Smooth muscle cell (in vitro differentiated cells): ENCODE data around the gene GANC. TPM values are rescaled to one million over a fixed set of nuclear protein-coding genes. Genes with fewer than 3 reads are reported as not detected.

ENCODE experiments used
- DNase-seq: peaks from one replicate; lab custom pipeline; 2025; ENCODE audit not compliant: unreplicated experiment; lab: John Stamatoyannopoulos, UW
- H2AFZ ChIP-seq: fragments of 200-600 bp; sonication (generic); 2 replicates; pipeline ENCODE4 v1.6.0; 2016; ENCODE audit warnings: antibody characterized with exemption, low read depth, mild to moderate bottlenecking
- H3F3A ChIP-seq: fragments of 200-600 bp; sonication (generic); 2 replicates; pipeline ENCODE4 v1.6.0; 2017; ENCODE audit warnings: antibody characterized with exemption, low read depth
- H3K27ac ChIP-seq: fragments of 200-600 bp; sonication (generic); 2 replicates; pipeline ENCODE4 v1.5.1; 2016; ENCODE audit warnings: low read depth, mild to moderate bottlenecking
- H3K27me3 ChIP-seq: fragments of 200-600 bp; sonication (generic); 2 replicates; pipeline ENCODE4 v1.6.1; 2016; ENCODE audit warnings: low read depth, mild to moderate bottlenecking
- H3K36me3 ChIP-seq: fragments of 200-600 bp; sonication (generic); 2 replicates; pipeline ENCODE4 v1.5.1; 2016; ENCODE audit warnings: low read depth
- H3K4me1 ChIP-seq: fragments of 200-600 bp; sonication (generic); 2 replicates; pipeline ENCODE4 v1.5.1; 2016; ENCODE audit warnings: low read depth
- H3K4me2 ChIP-seq: fragments of 200-600 bp; sonication (generic); 2 replicates; pipeline ENCODE4 v1.6.0; 2016; ENCODE audit warnings: mild to moderate bottlenecking
- H3K4me3 ChIP-seq: fragments of 200-600 bp; sonication (generic); 2 replicates; pipeline ENCODE4 v1.5.1; 2016; ENCODE audit warnings: mild to moderate bottlenecking
- H3K79me2 ChIP-seq: fragments of 200-600 bp; sonication (generic); 2 replicates; pipeline ENCODE4 v1.6.0; 2016; ENCODE audit warnings: low read depth, mild to moderate bottlenecking
- H3K9ac ChIP-seq: fragments of 200-600 bp; sonication (generic); 2 replicates; pipeline ENCODE4 v1.6.0; 2016; ENCODE audit warnings: low read depth
- H3K9me3 ChIP-seq: fragments of 200-600 bp; sonication (generic); replicated peaks from 2 replicates; pipeline ENCODE4 v1.5.1; 2016; ENCODE audit warnings: low read depth
- H4K20me1 ChIP-seq: fragments of 200-600 bp; sonication (generic); 2 replicates; pipeline ENCODE4 v1.6.0; 2016; ENCODE audit warnings: low read depth
- WGBS: methylation state at CpG from one replicate; pipeline ENCODE4 v1.1.7; 2016; ENCODE audit warnings: low lambda C conversion rate; 5-methylcytosine and 5-hydroxymethylcytosine counted together
- polyA plus RNA-seq: library from polyadenylated mRNA; unstranded; fragments of >200 nt; fragmentation: Nextera tagmentation; extraction: Ambion mirVana; gene quantifications from 2 replicates; pipeline ENCODE4 v1.2.1, GENCODE V29; 2016
- total RNA-seq: library from RNA; depleted of rRNA; stranded (reverse); fragments of >200 nt; gene quantifications from 2 replicates; pipeline ENCODE4 v1.2.3, GENCODE V29; 2014
- TF ChIP-seq, protein P1 (sequence below): fragments of 200-600 bp; sonication (generic); IDR thresholded peaks from 2 replicates; pipeline ENCODE4 v1.5.1; 2017; ENCODE audit warnings: borderline replicate concordance, mild to moderate bottlenecking, antibody characterized with exemption; ENCODE audit not compliant: insufficient read depth, poor library complexity, severe bottlenecking

The GANC gene
- total and polyA plus RNA-seq, 2 experiments from 2014 or later, result 12.6 to 13.1 TPM

DNA sequence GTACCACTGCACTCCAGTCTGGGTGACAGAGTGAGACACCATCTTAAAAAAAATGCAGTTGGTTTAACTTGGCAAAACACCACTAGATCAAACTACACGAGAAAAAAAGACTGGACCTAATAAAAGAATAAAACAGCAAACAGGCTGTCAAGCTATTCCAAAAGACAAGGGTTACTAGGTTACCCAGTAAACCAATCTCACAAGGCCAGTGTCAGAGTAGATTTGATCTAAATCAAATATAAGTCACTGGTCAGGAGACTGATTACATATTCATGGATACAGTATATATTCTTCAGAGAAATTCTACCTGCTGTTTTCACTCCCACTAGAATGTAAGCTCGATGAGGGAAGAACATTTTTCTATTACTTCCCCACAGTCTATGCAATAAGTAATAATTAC, 2.5 kb upstream of the GANC start:
- Histone ChIP-seq H3K79me2 (peaks cover 57% of the 10 kb centered on the region), H3K9me3 (no peaks in the 10 kb centered on the region), H3K4me1 (peaks cover 28% of the 10 kb centered on the region), H3K36me3 (peaks cover 21% of the 10 kb centered on the region), H3K27me3 (no peaks in the 10 kb centered on the region), H3K9ac (no peak overlapping the region), H3K4me2 (peak overlapping the region; percentile 98), H2AFZ (no peak overlapping the region), H4K20me1 (peaks cover 38% of the 10 kb centered on the region), H3K4me3 (peak overlapping the region; percentile 85), H3F3A (peaks cover 29% of the 10 kb centered on the region), H3K27ac (peak overlapping the region; percentile 96)
- no peak for DNase-seq
- TF ChIP-seq, protein P1, sequence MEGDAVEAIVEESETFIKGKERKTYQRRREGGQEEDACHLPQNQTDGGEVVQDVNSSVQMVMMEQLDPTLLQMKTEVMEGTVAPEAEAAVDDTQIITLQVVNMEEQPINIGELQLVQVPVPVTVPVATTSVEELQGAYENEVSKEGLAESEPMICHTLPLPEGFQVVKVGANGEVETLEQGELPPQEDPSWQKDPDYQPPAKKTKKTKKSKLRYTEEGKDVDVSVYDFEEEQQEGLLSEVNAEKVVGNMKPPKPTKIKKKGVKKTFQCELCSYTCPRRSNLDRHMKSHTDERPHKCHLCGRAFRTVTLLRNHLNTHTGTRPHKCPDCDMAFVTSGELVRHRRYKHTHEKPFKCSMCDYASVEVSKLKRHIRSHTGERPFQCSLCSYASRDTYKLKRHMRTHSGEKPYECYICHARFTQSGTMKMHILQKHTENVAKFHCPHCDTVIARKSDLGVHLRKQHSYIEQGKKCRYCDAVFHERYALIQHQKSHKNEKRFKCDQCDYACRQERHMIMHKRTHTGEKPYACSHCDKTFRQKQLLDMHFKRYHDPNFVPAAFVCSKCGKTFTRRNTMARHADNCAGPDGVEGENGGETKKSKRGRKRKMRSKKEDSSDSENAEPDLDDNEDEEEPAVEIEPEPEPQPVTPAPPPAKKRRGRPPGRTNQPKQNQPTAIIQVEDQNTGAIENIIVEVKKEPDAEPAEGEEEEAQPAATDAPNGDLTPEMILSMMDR, result no peak
- WGBS, result 49% methylated on average over 2 of the region's 2 CpGs

DNA sequence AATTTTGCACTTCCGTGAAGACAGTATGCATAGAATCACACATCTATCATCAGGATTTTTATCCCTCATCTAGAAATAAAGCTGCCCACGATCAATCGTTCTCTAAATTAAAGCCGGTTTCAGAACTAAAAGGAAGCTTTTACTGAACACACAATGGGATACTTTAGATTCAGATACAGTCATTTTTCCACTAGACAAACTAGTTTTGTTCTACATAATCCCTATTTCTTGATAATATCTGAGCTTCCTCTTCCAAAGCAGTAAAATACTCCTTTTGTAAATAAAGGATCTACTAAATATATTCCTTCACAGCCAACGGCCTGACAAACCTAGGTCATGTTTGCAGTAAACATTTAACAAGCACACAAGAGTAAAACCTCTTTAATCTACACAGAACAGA, 2.0 kb upstream of the GANC start:
- Histone ChIP-seq H3K4me3 (peak overlapping the region; percentile 85), H3K27me3 (no peaks in the 10 kb centered on the region), H3K4me1 (peaks cover 30% of the 10 kb centered on the region), H3K4me2 (peak overlapping the region; percentile 98), H3K9me3 (no peaks in the 10 kb centered on the region), H3K9ac (peak overlapping the region; percentile 90), H3F3A (peaks cover 29% of the 10 kb centered on the region), H2AFZ (no peak overlapping the region), H3K27ac (peak overlapping the region; percentile 96), H3K36me3 (peaks cover 16% of the 10 kb centered on the region), H3K79me2 (peaks cover 57% of the 10 kb centered on the region), H4K20me1 (peaks cover 35% of the 10 kb centered on the region)
- WGBS, result 77% methylated on average over 5 of the region's 5 CpGs
- DNase-seq, result no peak
- TF ChIP-seq, protein P1, result no peak

DNA sequence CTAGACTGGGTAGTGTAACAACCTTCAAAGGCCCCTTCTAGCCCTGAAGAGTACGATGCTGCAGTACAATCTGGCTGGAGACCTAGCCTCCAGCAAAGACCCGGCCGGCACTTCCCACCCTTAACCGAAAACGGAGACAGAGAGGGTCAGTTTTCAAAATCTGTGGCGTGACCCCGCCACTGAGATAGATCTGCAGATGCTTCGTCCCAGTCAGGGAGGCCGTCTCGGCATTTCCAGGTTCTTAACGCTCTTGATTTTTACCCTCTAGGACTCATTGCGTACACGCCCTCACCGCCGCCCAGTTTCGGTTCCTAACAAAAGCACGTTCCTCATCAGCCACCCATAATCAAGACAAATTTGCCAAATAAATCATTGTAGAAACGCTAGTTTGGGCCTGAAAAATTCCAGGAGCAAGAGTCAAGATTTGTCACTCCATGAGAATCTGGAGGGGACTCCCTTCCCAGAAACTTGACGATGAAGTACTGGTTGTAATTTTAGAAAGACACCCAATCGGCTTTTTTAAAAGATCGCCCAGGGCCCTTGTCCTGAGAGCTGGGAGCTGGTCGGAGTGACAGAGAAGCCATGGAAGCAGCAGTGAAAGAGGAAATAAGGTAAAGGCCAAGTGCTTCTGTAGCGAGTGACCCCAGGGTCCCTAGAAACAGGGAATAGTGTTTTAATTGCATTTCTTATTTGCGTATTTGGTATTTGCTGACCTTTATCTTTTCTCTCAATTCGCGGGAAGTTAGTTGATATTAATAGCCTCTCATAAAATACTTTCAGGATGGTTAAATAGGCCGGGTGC, 1.1 kb downstream of the GANC start:
- peak overlapping the region; percentile 85 for H3K4me3 ChIP-seq
- H3K4me1 ChIP-seq, result peaks cover 30% of the 10 kb centered on the region
- H3K79me2 ChIP-seq, result peaks cover 45% of the 10 kb centered on the region
- peak; percentile 30 for DNase-seq
- no peaks in the 10 kb centered on the region for H3K36me3 ChIP-seq
- peak overlapping the region; percentile 90 for H3K9ac ChIP-seq
- WGBS, result 14% methylated on average over 27 of the region's 27 CpGs
- peak overlapping the region; percentile 98 for H3K4me2 ChIP-seq
- peaks cover 29% of the 10 kb centered on the region for H3F3A ChIP-seq
- H4K20me1 ChIP-seq, result peaks cover 21% of the 10 kb centered on the region
- TF ChIP-seq, protein P1, result no peak
- peak overlapping the region; percentile 96 for H3K27ac ChIP-seq
- H3K27me3 ChIP-seq, result no peaks in the 10 kb centered on the region
- peak overlapping the region; percentile 67 for H2AFZ ChIP-seq
- H3K9me3 ChIP-seq, result no peaks in the 10 kb centered on the region

DNA sequence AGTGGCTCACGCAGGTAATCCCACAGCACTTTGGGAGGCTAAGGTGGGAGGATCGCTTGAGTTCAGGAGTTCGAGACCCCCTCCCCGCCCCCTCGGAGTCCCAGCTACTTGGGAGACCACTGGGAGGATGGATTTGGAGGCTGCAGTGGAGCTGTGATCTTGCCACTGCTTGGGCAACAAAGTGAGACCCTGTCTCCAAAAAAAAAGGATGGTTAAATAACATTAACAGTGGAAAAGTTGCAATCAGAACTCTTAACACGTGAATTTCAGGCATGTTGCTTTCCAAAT, 1.6 kb downstream of the GANC start:
- peaks cover 17% of the 10 kb centered on the region for H4K20me1 ChIP-seq
- peak overlapping the region; percentile 85 for H3K4me3 ChIP-seq
- H3K9me3 ChIP-seq, result no peaks in the 10 kb centered on the region
- peaks cover 29% of the 10 kb centered on the region for H3F3A ChIP-seq
- H3K36me3 ChIP-seq, result no peaks in the 10 kb centered on the region
- no peaks in the 10 kb centered on the region for H3K27me3 ChIP-seq
- 86% methylated on average over 6 of the region's 6 CpGs for WGBS
- H2AFZ ChIP-seq, result peak overlapping the region; percentile 67
- H3K79me2 ChIP-seq, result peaks cover 42% of the 10 kb centered on the region
- peak overlapping the region; percentile 96 for H3K27ac ChIP-seq
- TF ChIP-seq, protein P1, result no peak
- H3K9ac ChIP-seq, result peak overlapping the region; percentile 90
- H3K4me1 ChIP-seq, result peaks cover 30% of the 10 kb centered on the region
- no peak for DNase-seq
- peak overlapping the region; percentile 98 for H3K4me2 ChIP-seq
